ENCODE measurements around the gene CLEC4G.

DNA sequence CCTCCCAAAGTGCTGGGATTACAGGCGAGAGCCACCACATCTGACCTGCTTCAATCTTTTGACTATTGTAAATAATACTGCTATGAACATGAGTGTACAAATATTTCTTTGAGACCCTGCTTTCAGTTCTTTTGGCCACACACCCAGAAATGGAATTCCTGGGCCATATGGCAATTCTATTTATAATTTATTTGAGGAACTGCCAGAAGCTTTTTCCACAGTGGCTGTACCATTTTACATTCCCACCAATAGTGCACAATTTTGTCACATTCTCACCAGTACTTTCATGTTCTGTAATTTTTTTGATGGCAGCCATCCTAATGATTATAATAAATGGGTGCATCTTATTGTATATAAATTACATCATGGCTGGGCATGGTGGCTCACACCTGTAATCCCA is 16.2 kb downstream of the CLEC4G start:
- TF ChIP-seq CHD1 (IDR thresholded peaks at IDR 0.05; ENCODE audit: low read depth, low read length) = no peak
- TF ChIP-seq, protein P1, sequence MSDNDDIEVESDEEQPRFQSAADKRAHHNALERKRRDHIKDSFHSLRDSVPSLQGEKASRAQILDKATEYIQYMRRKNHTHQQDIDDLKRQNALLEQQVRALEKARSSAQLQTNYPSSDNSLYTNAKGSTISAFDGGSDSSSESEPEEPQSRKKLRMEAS (IDR thresholded peaks at IDR 0.05) = no peak
- TF ChIP-seq, protein P2, sequence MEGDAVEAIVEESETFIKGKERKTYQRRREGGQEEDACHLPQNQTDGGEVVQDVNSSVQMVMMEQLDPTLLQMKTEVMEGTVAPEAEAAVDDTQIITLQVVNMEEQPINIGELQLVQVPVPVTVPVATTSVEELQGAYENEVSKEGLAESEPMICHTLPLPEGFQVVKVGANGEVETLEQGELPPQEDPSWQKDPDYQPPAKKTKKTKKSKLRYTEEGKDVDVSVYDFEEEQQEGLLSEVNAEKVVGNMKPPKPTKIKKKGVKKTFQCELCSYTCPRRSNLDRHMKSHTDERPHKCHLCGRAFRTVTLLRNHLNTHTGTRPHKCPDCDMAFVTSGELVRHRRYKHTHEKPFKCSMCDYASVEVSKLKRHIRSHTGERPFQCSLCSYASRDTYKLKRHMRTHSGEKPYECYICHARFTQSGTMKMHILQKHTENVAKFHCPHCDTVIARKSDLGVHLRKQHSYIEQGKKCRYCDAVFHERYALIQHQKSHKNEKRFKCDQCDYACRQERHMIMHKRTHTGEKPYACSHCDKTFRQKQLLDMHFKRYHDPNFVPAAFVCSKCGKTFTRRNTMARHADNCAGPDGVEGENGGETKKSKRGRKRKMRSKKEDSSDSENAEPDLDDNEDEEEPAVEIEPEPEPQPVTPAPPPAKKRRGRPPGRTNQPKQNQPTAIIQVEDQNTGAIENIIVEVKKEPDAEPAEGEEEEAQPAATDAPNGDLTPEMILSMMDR (IDR thresholded peaks at IDR 0.05; ENCODE audit: control extremely low read depth in 1 of 3, insufficient read depth in 1 of 3, low read depth in 1 of 3, low read length in 3 of 3) = no peak
- no peak for TF ChIP-seq SP1 (IDR thresholded peaks at IDR 0.05; ENCODE audit: low read depth, low read length)
- TF ChIP-seq POLR2A (IDR thresholded peaks at IDR 0.05; ENCODE audit: control extremely low read depth in 1 of 2, low read depth in 2 of 2, low read length in 2 of 2) = no peak
- TF ChIP-seq YY1 (IDR thresholded peaks at IDR 0.05; ENCODE audit: low read depth, low read length) = no peak
- TF ChIP-seq BCL11A (IDR thresholded peaks at IDR 0.05; ENCODE audit: low read depth in 2 of 2, low read length in 2 of 2) = no peak
- TF ChIP-seq EZH2 (IDR thresholded peaks at IDR 0.05; ENCODE audit: low read depth, low read length, severe bottlenecking) = no peak
- TF ChIP-seq CHD7 (IDR thresholded peaks at IDR 0.05; ENCODE audit: insufficient replicate concordance, low read length) = no peak
- no peak for TF ChIP-seq JUND (IDR thresholded peaks at IDR 0.05; ENCODE audit: low read length)
- no peak for TF ChIP-seq KDM1A (IDR thresholded peaks at IDR 0.05; ENCODE audit: borderline replicate concordance, low read length)

All from H1 (cell line).